Measurements from ENCODE around the gene DDX6.
A peak's percentile ranks its signal among the peaks of the same experiment; 100 is the strongest.

Gene DDX6

GRCh38 chr11:118703563-118704106 lies 87.3 kb downstream of the DDX6 start:
- peak; percentile 47 for DNase-seq (ENCODE audit: low spot score)

- DNase-seq (ENCODE audit: low spot score) = no peak
Observed at GRCh38 chr11:118699506-118700220, 91.3 kb downstream of the DDX6 start.

Data from putamen (tissue), 1 donor.